DMS 273 (cell line): ENCODE data around the gene SIX1.

Source experiments
- DNase-seq: peaks from one replicate; lab custom pipeline; 2025; ENCODE audit not compliant: unreplicated experiment; lab: John Stamatoyannopoulos, UW

SIX1 gene

DNA sequence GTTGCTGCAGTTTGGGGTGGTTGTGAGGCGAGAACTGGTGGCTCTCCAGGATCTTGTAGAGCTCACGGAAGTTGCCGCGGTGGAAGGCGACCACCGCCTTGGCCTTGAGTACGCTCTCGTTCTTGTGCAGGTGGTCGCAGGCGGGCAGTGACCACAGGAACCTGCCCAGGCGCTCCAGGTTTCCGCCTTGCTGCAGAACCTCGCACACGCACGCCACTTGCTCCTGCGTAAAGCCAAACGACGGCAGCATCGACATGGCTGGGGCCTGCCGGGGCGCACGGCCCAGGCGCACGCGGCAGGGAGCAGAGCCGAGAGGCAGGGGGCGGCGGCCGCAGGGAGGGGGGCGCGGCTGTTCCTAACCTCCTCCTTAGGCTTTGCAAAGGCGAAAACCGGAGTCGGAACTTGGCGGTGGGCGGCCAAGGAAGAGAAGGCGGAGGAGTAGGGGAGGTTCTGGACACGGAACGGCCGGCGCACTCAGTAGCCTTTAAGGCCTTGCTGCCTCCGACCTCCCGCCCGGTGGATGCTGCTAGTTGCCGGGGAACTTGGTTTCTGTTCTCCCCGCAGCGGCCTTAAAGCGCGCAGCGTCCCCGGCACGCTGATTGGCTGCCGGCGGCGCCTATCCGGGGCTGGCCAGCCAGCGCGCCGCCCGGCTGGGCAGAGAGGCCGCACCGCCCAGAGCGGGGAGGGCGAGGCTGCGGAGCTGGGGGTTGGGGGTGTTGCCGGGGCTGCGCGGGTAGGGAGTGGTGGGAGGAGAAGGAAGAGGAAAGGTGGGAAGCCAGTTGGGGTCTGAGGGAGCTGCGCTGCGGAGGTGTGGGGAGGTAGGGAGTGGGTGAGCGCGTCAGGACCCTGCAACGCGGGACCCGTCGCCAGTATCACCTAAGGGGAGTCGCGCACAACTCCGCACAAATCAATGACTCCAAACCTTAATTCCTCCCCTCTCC is at the start of gene SIX1:
SIX1 (minus strand) TSS at position 544 of the 941 bp plus-strand sequence; CDS start at position 256, 288 bp downstream.
- DNase-seq: peak; percentile 96

DNA sequence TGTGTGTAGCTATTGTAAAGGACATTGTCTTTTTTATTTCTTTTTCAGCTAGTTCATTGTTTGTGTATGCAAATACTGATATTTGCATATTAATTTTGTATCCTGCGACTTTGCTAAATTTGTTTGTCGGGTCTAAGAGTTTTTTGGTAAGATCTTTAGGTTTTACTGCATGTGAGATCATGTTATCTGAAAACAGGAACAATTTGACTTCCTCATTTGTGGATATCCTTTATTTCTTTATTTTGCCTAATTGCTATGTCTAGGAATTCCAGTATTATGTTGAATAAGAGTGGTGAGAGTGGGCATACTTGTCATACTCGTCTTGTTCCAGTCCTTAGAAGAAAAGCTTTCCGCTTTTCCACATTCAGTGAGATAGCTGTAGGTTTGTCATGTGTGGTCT is 46.0 kb upstream of the SIX1 start:
- DNase-seq: no peak

DNA sequence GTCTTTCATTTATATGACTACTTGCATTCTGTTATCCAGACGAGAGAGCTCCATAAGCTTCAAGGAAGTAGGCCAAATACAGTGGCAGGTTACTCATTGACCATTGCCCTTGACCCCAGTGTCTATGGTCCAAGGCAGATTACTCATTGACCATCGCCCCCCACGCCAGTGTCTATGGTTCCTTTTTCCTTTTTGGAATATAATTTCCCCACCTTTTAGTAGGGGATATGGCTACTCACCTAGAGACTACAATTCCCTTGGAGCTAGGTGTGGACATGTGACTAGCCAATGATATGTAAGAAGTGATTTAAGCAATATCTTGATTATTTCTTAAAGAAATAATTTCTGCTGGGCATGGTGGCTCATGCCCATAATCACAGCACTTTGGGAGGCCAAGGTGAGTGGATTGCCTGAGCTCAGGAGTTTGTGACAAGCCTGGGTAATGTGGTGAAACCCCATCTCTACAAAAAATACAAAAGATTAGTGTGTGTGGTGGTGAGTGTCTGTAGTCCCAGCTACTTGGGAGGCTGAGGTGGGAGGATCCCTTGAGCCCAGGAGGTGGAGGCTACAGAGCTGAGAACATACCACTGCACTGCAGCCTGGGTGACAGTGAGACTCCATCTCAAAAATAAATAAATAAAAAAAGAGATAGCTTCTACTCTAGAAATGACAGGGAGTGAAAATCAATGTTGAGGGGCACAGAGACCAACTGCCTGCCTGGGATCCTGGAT is 42.3 kb upstream of the SIX1 start:
- no peak for DNase-seq

DNA sequence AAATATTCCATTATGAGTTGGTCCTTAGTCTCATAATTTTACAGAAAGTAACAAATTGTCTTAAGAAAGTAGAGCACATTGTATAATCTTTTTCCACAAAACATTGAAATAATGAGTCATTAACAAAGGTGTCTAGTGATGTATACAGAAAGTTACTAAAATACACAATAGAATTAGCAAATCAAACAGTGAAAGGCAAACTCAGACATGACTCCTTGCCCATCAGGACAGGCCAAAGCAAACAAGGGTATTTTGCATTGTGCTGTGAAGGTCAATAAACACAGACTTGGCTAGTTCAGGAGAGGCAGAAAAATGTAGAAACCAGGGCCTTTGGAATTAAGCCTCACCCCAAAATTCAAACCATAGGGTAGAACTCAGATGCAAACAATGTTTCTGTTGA is 37.6 kb upstream of the SIX1 start:
- DNase-seq: no peak

DNA sequence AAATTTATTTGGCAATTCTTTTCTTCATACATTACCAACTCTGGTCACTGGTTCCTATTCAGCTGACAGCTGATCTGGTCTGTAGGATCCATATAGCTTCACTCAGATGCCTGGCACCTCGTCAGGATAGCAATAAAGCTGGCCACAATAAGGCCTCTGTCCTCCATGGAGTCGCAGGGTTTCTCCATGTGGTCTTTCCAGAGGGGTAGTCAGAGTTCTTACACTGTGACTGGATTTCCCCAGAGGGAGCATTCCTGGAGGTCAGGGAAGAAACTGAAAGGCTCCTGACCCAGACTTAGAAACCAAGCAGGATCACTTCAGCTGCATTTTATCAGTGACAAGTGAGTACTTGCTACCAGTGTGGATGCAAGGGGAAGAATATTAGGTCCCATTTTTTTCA is 34.9 kb upstream of the SIX1 start:
- DNase-seq: no peak

DNA sequence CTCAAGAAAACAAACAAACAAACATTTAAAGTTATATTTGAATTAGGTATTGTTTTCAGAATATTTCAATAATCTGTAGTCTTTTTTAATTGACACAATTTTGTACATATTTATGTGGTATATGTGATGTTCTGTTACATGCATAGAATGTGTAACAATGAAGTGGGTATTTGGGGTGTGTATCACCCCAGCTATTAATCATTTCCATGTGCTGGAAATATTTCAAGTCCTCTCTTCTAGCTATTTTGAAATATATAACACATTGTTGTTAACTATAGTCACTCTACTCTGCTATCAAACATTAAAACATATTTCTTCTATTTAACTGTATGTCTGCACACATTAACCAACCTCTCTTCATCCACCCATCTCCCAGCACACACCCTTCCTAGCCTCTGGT is 32.0 kb upstream of the SIX1 start:
- no peak for DNase-seq

DNA sequence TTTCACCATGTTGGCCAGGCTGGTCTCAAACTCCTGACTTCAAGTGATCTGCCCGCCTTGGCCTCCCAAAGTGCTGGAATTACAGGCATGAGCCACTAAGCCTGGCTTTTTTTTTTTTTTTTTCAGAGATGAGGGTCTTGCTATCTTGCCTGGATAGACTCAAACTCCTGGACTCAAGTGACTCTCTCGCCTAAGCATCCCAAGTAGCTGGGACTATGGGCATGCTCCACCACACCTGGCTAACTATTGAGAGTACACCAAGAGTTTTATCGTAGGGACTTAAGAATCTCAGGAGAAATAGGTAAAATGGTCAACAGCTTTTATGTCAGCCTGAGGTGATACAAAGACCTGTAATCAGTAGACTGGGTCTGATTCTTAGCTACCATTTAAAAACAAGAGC is 31.2 kb upstream of the SIX1 start:
- no peak for DNase-seq

DNA sequence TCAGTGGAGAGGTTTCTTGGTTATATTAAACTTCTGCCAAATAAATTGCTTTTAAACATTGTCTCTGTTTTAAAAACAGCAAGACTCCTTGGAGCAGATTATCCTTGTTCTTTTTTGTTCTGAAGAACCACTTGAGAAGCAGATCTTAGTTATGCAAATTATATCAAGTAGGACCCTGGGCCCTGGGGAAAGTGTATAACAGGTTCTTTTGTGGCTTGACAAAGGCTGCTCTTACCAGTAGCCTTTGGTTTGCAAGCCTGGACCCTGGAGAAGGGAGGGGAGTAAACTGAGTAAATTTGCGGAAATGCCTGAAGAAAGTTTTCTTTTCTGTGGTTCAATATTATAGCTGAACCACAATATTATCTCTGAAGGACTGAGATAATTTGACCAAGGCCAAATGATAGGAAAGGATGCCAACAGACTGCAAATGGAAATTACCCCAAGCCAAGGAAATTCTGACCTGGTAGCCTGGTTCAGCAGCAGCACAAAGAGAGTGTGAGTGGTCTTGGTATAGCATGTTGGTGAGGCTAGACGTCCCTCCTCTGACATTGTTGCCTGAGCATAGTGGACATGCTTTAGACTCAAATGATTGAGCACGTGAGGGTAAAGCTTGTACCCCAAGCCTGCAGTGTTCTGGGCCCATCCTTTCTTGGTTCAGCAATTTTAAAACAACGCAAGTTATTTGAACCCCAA is 30.4 kb upstream of the SIX1 start:
- no peak for DNase-seq

DNA sequence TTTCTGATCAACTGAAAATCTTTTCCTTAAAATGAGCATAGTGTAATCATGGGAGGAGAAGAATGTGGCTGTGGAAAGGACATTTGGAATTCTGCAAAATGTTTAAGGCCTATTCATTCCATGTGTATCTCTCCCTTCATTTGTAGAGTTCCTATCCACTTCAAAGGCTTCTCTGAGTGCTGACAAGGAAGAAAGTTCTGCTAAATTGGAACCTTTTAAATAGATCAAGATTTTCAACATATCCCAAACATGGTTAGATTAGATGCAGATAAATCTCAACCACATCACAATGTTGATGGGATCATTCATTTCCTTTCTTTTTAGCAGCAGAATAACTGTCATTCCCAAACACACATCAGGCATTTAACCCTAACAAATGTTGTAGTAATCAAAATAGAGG is 28.4 kb upstream of the SIX1 start:
- DNase-seq: no peak

DNA sequence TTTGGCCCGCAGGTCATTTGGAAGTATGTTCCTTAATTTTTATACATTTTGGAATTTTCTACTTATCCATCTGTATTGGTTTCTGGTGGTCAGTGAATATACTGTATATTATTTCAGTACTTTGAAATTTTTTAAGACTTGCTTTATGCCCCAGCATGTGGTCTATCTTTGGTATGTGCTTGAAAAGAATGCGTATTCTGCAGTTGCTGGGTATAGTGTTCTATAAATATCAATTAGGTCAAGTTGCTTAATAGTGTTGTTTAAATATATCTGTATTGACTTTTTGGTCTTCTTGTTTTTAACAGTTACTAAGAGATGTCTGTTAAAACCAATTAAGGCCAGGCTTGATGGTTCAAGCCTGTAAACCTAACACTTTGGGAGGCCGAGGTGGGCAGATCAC is 21.7 kb upstream of the SIX1 start:
- no peak for DNase-seq

DNA sequence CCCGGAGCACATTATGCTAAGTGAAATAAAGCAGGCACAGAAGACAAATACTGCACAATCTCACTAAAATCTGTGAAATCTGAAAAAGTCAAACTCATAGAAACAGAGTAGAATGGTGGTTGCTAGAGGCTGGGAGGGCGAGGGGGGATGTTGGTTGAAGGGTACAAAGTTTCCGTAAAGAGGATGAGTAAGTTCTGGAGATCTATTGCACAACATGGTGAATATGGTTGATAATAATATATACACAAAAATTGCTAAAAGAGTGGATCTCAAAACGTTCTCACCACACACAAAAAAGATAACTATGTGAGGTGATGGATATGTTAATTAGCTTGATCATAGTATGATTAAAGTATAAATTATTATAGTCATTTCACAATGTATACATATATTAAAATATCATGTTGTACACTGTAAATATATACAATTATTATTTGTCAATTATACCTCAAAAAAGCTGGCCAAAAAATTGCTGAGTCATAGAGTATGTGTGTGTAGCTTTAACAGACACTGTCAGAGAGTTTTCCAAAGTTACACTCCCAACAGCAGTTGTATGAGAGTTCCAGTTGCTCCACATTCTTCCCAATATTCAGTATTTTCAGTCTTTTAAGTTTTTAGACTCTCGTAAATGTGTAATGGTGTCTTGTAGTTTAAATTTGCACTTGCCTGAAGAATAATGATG is 19.3 kb upstream of the SIX1 start:
- DNase-seq: no peak

DNA sequence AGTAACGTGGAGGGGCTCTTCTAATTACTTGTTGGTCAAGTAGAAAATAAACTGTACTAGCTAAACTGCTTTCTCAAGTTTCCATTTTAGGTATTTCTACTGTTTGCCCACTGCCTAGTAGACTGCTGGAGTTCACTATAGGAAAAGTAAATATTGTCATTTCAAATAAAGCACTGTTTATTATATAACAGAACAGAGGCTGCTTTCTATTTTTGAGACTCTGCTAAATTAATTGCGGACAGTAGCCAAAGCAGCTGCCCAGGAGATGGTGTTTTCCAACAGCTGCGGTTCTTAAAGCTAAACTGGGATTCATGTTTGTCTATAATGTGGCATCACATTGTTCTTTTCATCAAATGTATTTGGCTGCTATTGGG is 15.9 kb upstream of the SIX1 start:
- no peak for DNase-seq

DNA sequence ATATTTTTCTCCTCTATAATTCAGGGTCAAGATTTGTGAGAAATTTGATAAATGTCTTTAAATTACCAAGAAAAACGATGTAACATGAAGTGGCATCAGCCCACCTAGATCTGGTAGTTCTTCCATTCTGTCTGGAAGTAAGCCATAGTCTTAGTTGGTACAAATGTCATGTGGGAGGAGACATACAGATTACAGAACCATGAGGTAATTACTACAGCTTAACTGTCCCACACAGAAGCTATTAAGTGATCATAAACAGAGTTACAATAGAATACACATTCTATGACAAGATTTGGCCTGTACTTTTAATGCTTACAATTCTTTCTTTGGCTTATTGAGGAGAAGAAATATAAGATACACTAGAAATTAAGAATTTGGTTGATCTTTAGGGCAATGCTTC is 13.7 kb upstream of the SIX1 start:
- DNase-seq: peak; percentile 22

DNA sequence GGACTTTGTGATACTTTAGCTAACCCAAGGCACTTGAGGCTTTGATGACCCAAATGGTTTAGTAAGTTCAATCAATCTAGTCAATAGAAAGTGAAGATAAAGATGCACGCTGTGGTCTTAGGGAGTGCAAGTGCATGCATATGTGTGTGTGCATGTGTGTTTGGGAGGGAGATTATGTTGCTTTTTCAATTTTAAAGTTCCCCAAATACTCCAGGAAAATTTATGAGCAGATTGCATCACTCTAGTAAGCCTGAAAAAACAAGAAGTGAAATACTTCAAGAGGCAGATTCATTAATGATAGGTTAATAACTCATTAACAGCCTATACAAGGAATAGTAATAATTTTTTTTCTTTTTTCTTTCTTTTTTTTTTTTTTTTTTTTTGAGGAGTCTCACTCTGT is 12.4 kb upstream of the SIX1 start:
- no peak for DNase-seq

DNA sequence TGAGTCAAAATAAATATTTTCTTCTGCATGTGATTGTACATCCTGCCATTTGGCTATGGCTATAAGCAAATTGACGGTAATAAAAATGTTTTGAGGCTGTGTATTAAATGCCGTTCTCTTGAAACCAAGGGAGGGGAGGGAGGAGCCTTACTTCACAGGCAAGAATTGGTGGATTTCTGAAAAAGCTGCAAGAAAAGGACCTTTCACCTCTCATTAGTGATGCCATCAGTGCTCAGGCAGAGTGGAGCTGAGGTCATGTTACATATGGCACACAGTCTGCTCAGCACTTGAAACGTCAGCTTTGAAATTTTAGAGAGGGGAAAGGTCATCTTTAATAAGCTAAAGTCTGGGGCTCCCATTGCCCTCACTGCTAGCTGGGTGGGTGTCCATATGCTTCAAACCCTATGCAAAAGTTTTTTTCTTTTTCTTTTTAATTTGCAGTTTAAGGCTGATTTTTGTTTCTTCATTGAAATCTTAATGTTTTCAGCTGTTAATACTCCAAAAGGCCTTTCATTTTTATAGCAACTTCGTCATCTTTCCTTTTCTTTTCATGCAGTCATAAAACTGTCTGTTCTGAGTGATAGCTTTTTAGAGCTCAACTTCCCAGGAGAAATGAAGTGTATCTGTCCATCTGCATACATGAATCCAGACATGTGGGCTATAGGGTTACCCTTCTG is 9.8 kb upstream of the SIX1 start:
- DNase-seq: peak; percentile 91

DNA sequence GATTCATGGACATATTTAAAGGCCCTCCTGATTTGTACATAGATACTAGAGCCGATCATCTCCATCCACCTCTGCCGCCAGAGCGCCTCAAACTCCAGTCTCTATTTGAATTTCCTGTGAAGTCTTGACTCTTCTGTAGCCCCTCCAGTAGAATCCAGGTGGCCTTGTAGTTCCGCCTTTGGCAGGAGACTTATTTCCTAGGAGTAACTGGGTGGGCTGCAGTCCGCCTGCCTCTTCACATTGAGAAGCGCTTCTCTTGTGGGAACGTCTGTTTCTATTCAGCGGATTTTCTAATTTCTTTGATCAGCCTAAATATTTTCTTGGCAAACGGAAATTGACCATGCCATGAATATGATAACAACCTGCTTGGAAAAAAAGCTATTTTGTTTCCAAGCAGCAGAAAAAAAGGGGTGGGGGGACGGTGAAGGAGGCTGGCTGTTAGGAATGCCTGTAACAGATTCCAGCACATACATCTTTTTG is 9.0 kb upstream of the SIX1 start:
- DNase-seq: peak; percentile 45

DNA sequence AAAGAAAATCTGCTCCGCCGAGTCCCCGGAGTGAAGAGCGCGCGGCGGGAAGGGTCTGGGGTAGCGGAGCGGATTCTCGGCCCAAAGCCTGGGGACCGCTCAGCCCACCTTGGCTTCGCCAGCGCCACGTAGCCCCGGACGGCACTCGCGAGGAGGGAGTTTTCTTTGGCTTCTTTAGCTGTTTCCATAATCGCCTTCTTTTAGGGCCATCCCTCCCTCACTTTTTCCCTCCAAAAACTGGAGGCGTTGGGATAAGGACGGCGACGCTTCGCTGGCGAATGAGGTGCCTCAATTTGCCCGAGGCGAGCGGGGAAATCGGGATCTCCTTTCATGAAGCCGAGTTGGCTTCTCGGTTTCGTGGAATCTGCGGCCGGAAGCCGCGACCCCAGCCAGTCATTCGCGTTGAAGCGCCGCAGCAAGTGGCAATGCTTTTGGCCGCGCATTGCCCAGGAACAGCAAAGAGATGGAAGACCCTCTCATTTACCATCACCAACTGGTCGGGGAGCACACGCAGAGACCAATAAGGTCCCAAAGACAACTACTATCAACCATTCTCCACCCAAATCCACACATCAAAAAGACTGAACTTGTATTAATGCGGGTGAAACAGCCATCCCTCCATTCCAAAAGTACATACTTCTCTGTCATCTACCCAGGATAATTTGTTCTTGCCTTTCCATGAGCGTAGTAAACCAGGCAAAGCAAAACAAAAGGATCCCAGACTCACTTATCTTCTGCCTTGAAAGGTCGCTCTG is 8.4 kb upstream of the SIX1 start:
- no peak for DNase-seq

DNA sequence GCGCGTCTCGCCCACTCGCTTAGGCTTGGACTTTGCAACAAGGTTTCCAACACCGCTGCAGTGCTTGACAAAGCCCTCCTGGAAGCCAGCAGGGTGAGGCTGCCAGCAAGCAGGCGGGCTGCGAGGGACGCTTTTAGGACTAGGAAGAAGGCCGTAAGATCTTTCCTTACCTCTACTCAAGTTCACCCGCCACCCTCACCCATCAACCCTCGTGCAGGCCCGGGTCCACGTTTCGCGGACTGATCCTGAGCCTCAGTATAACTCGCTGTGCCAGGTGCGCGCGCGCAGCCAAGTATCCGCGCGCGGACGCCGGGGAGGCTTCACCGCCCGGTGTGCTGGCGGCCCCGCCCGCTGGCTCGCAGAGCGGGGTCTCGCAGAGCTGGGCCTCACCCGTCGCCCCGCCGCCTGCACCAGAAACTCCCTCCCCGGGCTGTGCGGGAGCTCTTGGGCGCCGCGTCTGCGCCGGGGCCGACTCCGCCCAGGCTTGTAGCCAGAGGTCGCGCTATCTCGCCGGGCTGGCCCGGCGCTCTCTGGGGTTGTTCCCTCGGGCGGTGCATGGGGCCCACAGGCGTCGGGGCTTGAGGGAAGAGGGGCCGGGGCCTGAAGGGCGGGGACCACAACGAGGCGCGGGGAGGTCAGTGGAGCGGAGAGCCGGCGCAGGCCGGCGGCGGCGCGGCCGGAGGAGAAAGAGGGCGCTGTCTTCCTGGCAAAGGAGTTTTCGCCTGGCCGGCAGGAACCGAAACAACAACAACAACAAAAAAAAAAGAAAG is 7.6 kb upstream of the SIX1 start:
- peak; percentile 84 for DNase-seq
